IPS-NIHi7 (cell line): ENCODE results near the gene PCIF1.

ENCODE experiments used
- DNase-seq: peaks from one replicate; pipeline ENCODE4 v3.0.0; 2012; ENCODE audit warnings: mixed read lengths; ENCODE audit errors: extremely low spot score

The PCIF1 gene

GRCh38 chr20:45904583-45905504, 29.6 kb upstream of the PCIF1 start:
- no peak for DNase-seq

- DNase-seq = no peak
These were observed 28.9 kb upstream of the PCIF1 start for GRCh38 chr20:45905505-45906079.

- no peak for DNase-seq
These were observed 27.1 kb upstream of the PCIF1 start for GRCh38 chr20:45907219-45907948.

- DNase-seq = no peak
These were observed 26.4 kb upstream of the PCIF1 start for GRCh38 chr20:45908084-45908483.

- no peak for DNase-seq
These were observed 25.1 kb upstream of the PCIF1 start for GRCh38 chr20:45909336-45909808.

- no peak for DNase-seq
These were observed 24.4 kb upstream of the PCIF1 start for GRCh38 chr20:45909817-45910669.

- DNase-seq = peak; percentile 98
These were observed 23.6 kb upstream of the PCIF1 start for GRCh38 chr20:45910670-45911485.

- DNase-seq = peak; percentile 68
These were observed 22.8 kb upstream of the PCIF1 start, which contains the start of gene PLTP for GRCh38 chr20:45911486-45912343. Gene PLTP, minus strand, starts transcription at chr20:45912155. Its CDS starts 703 bp downstream, at chr20:45911452.

- DNase-seq = no peak
These were observed 22.2 kb upstream of the PCIF1 start for GRCh38 chr20:45912344-45912682.

GRCh38 chr20:45913116-45913515, 21.4 kb upstream of the PCIF1 start:
- no peak for DNase-seq

- no peak for DNase-seq
These were observed 16.7 kb upstream of the PCIF1 start for GRCh38 chr20:45917790-45918141.

- DNase-seq = no peak
These were observed 16.2 kb upstream of the PCIF1 start for GRCh38 chr20:45918182-45918737.

- DNase-seq = no peak
These were observed 15.5 kb upstream of the PCIF1 start for GRCh38 chr20:45918779-45919537.

GRCh38 chr20:45919542-45920399, 14.7 kb upstream of the PCIF1 start:
- DNase-seq = no peak

- no peak for DNase-seq
These were observed 13.8 kb upstream of the PCIF1 start for GRCh38 chr20:45920462-45921336.

GRCh38 chr20:45921337-45922189, 12.9 kb upstream of the PCIF1 start:
- no peak for DNase-seq
